ENCODE results near the gene NMUR1. TPM values are rescaled to one million over a fixed set of nuclear protein-coding genes. Genes with fewer than 3 reads are reported as not detected.

Gene NMUR1
- polyA plus RNA-seq, 1 donor (not counting 4 experiments of a cell fraction or from before 2014, with no cell fraction given): not detected

- TF ChIP-seq CTCF (optimal IDR thresholded peaks at IDR 0.05 in 1 of 3, IDR thresholded peaks at IDR 0.05 in 1 of 3, conservative IDR thresholded peaks at IDR 0.05 in 1 of 3; ENCODE audit: extremely low read depth in 1 of 3, insufficient read depth in 2 of 3, low read length in 3 of 3): no peak
- TF ChIP-seq EZH2 (IDR thresholded peaks at IDR 0.05; ENCODE audit: low read length): no peak
- no peak overlapping the region for H3K4me3 ChIP-seq (ENCODE audit: control insufficient read depth in 2 of 3, extremely low read depth in 1 of 3, insufficient read depth in 2 of 3, low read depth in 1 of 3, low read length in 3 of 3)
- H4K20me1 ChIP-seq (ENCODE audit: control insufficient read depth, extremely low read depth, insufficient read depth, low read length): no peaks in the 10 kb centered on the region
- H3K9me3 ChIP-seq (ENCODE audit: control insufficient read depth, low read depth, low read length): no peaks in the 10 kb centered on the region
- peaks cover 4% of the 10 kb centered on the region for H3K4me1 ChIP-seq (ENCODE audit: control insufficient read depth, extremely low read depth, insufficient read depth, low read length)
- H3K4me2 ChIP-seq (ENCODE audit: control insufficient read depth, extremely low read depth, insufficient read depth, low read depth, low read length): no peak overlapping the region
- H3K27me3 ChIP-seq (ENCODE audit: control insufficient read depth, extremely low read depth, insufficient read depth, low read length): no peaks in the 10 kb centered on the region
- DNase-seq (ENCODE audit: low read depth, low spot score): no peak
- H3K36me3 ChIP-seq (ENCODE audit: control insufficient read depth in 2 of 2, extremely low read depth in 1 of 2, insufficient read depth in 2 of 2, low read length in 2 of 2): no peaks in the 10 kb centered on the region
- no peak for FAIRE-seq
- no peak overlapping the region for H3K27ac ChIP-seq (ENCODE audit: control insufficient read depth, insufficient read depth, low read length)
- no peak overlapping the region for H3K9ac ChIP-seq (ENCODE audit: control insufficient read depth, extremely low read depth, insufficient read depth, low read length)
- no peak overlapping the region for H2AFZ ChIP-seq (ENCODE audit: control insufficient read depth, low read length)
- H3K79me2 ChIP-seq (ENCODE audit: control insufficient read depth, insufficient read depth, low read length): no peaks in the 10 kb centered on the region
- dilution Hi-C loops (cut with MboI; ENCODE audit: extremely low pct_ligation_motif_present, low sequenced_read_pairs): no loop called here
- no peaks in the 10 kb centered on the region for H3K9me1 ChIP-seq (ENCODE audit: control insufficient read depth, extremely low read depth, insufficient read depth, low read length)
Observed at GRCh38 chr2:231573698-231574421, 43.6 kb upstream of the NMUR1 start.

- peaks cover 4% of the 10 kb centered on the region for H3K4me1 ChIP-seq (ENCODE audit: control insufficient read depth, extremely low read depth, insufficient read depth, low read length)
- H3K27ac ChIP-seq (ENCODE audit: control insufficient read depth, insufficient read depth, low read length): no peak overlapping the region
- H3K4me2 ChIP-seq (ENCODE audit: control insufficient read depth, extremely low read depth, insufficient read depth, low read depth, low read length): no peak overlapping the region
- dilution Hi-C loops (cut with MboI; ENCODE audit: extremely low pct_ligation_motif_present, low sequenced_read_pairs): no loop called here
- FAIRE-seq: no peak
- H3K9me3 ChIP-seq (ENCODE audit: control insufficient read depth, low read depth, low read length): no peaks in the 10 kb centered on the region
- H4K20me1 ChIP-seq (ENCODE audit: control insufficient read depth, extremely low read depth, insufficient read depth, low read length): no peaks in the 10 kb centered on the region
- no peaks in the 10 kb centered on the region for H3K9me1 ChIP-seq (ENCODE audit: control insufficient read depth, extremely low read depth, insufficient read depth, low read length)
- H2AFZ ChIP-seq (ENCODE audit: control insufficient read depth, low read length): no peak overlapping the region
- no peaks in the 10 kb centered on the region for H3K36me3 ChIP-seq (ENCODE audit: control insufficient read depth in 2 of 2, extremely low read depth in 1 of 2, insufficient read depth in 2 of 2, low read length in 2 of 2)
- no peaks in the 10 kb centered on the region for H3K27me3 ChIP-seq (ENCODE audit: control insufficient read depth, extremely low read depth, insufficient read depth, low read length)
- DNase-seq (ENCODE audit: low read depth, low spot score): no peak
- TF ChIP-seq EZH2 (IDR thresholded peaks at IDR 0.05; ENCODE audit: low read length) (no peak), CTCF (optimal IDR thresholded peaks at IDR 0.05 in 1 of 3, IDR thresholded peaks at IDR 0.05 in 1 of 3, conservative IDR thresholded peaks at IDR 0.05 in 1 of 3; ENCODE audit: extremely low read depth in 1 of 3, insufficient read depth in 2 of 3, low read length in 3 of 3) (no peak)
- no peak overlapping the region for H3K9ac ChIP-seq (ENCODE audit: control insufficient read depth, extremely low read depth, insufficient read depth, low read length)
- H3K4me3 ChIP-seq (ENCODE audit: control insufficient read depth in 2 of 3, extremely low read depth in 1 of 3, insufficient read depth in 2 of 3, low read depth in 1 of 3, low read length in 3 of 3): no peak overlapping the region
- H3K79me2 ChIP-seq (ENCODE audit: control insufficient read depth, insufficient read depth, low read length): no peaks in the 10 kb centered on the region
Observed at GRCh38 chr2:231573096-231573495, 42.9 kb upstream of the NMUR1 start.

Measured in keratinocyte (primary cell).